GM19455 (cell line): ENCODE results near the gene HOXB13.

Source experiments
- ATAC-seq: cut with Tn5 transposase; IDR thresholded peaks from one replicate; pipeline ENCODE4 v1.9.1; 2021; ENCODE audit not compliant: unreplicated experiment

Gene HOXB13

DNA sequence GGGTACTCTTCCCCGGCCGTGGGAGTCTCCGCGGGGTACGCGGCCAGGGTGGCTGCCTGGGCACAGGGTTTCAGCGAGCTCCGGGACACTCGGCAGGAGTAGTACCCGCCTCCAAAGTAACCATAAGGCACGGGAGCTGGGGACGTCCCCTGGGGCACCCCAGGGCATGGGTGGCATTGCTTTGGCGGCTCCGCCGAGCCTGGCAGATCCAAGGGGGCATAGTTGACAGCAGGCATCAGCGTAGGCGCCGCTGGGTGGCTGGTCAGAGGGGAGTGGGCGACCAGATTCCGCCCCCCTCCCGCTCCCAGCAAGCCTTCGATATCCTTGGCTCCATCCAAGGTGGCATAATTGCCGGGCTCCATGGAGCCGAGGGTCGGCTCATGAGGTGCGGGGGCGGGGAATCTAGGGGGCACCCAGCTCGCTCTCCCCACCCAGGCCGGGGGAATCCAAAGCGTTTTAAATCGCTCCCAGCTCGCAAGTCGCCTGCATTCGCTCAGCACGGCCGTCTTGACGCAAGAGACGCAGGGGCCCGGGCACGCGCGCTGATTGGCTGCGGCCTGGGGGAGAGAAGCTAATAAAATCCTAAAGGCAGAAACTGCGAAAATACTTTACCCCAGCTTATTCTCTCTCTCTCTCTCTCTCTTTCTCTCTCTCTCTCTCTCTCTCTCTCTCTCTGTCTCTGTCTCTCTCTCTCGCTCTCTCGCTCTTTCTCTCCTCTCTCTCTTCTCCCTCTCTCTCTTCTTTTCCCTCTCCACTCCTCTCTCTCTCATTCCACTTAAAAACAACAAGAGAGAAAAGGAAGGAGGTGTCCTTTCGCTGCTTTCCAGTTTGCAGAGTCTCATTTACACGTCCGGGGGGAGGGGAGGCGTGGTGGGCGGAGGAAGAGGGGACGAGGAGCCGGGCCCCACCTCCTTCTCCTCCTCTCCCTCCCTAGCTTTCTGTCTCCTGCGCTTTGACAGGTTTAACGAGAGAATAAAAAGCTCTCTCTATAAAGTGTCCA lies at the start of gene HOXB13:
HOXB13 (minus strand) TSS at position 519 of the 1,000 bp plus-strand sequence; CDS start at position 362, 157 bp downstream.
- ATAC-seq = no peak

DNA sequence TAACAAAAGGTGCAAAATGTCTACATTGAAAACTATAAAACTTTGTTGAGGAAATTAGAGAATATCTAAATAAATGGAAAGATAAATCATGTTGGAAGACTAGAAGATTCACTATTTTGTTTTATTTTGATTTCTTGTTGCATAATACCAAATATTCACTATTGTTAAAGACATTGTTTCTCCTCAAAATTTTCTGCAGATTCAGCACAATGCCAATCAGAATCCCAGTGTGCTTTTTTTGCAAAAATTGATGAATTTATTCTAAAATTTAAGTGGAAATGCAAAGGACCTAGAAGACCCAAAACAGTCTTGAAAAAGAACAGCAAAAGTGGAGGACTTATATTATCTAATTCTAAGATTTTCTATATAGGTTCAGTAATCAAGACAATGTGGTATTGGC lies 48.1 kb upstream of the HOXB13 start:
- ATAC-seq = no peak

DNA sequence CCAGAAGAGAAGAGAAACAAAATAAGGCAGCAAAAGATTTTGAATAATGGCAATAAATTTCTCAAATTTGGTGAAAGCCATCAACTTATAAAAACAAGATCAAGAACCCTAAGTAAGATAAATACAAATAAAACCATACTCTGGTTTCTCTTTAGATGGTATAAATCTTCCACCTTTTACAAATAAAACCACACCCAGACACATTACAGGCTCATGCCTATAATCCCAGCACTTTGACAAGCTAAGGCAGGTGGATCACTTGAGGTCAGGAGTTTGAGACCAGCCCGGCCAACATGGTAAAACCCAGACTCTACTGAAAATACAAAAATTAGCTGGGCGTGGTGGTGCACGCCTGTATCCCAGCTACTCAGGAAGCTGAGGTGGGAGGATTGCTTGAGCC lies 44.7 kb upstream of the HOXB13 start:
- no peak for ATAC-seq

DNA sequence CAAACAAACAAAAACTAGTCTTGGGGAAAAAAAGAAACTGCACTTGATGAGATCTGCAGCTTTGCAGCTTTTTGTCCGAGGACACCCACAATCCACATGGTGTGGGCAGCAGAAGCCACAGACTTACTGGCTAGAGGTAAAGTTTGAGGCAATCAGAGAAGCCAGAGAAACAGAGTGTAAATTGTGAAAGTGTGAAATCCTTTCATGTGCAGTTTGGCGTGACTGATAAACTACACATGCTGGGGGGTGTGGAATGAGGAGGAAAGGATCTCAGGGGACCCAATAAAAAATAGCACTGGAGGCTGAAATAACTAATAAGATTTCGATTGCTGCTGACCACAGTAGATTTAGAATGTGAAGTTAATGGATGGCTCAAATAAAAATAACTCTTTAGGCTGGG lies 42.4 kb upstream of the HOXB13 start:
- no peak for ATAC-seq

DNA sequence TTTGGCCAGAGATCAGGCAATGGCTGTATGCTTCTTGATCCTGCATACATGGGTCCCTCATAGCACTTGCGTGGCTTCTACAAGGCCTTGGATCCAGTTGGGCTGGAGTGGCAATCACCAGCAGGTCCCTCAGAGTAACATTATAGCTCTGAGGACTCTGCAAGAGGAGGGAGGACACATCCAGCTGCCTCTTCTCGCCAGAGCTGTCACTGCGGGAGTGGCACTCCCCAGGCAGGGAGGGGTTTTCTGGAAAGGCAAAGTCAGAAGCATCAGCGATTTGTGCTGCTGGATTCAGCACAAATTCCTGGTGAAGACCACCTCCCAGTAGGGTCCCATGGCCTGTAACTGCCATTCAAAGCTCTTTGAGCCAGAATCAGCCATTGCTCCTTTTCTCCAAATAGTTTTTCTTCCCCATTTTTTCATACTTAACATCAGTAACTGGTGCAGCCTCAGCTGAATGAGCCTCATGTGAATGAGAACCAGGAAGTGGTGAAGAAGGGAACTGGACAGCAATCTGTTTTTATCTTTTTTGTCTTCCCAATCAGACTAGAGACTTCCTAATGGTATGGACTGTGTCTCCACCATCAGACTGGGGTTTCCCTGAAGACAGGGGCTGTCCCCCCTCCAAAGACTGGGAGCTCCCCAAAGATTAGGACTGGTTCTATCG lies 40.6 kb upstream of the HOXB13 start:
- ATAC-seq = no peak

DNA sequence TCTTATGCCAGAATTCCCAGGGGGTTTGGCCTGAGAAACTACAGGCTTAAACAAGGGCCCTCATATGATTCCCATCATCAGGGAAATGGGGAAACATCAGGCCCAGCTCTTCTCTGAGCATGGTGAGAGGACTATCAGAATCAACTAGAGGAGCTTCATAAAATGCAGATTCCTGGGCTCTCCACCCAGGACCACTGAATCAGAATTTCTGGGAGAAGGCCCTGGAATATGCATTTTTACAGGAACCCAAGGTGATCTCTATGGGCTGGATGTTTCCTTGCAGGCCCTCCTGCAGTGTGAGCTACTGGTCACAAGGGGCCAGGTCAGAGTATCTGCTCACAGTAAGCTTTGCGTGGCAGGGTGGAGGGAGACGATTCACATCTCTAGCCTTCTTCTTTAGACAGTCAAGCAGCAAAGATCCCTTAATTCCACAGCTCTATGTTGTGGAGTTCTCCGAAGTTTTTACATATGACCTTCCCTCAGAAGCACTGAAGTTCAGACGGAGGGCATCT lies 38.8 kb upstream of the HOXB13 start:
- no peak for ATAC-seq

DNA sequence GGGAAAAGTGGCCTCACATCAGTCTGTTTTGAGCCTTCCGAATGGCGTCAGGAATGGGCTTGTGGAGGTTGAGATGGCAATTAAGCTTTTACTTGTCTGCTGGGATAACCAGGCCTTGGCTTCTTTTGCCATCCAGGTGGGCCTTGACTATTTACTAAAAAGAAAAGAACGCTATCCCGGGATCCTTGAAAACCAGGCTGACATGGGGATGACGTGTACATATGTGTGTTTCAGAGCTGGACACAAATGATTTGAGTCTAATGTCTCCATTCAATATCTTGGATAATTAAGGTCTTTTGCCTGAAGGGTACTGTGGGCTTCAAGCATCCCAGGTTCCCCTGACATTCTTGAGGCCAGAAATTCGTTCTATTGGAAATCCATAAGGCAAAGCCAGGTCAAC lies 32.6 kb upstream of the HOXB13 start:
- ATAC-seq = no peak

DNA sequence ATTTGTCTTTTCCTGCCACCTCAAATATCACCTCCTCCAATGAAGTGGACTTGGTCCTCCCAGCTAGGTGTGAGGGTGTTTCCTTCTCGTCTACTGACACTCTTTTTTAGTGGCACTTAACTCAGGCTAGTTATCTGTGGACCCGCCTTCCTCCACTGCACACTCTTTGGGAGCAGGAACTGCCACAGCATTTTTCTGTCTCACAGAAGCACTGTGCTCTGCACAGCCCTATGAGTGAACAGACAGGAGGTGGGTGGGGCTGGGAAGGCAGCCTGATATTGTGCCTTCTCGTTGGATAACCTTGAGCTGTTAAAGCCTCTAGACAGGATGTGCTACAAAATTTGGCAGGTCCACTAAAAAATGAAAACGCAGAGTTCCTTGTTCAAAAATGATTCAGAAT lies 31.9 kb upstream of the HOXB13 start:
- ATAC-seq = no peak

DNA sequence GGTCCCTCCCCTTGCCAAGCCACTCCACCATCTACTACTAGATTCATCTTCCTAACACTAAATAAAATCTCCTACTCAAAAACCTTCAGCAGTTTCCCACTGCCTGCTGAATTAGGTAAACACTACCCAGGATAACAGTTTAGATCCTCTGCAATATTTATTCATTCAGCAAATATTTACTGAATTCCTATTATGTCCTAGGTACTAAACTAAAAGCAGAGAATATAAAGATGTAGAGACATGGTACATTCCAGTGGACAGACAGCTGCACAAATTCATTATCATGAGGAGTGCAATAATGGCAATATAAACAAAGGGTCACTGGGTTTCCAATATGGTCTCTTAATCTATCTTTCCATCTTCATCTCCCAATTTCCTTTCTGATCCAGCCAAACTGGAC lies 30.7 kb upstream of the HOXB13 start:
- no peak for ATAC-seq

DNA sequence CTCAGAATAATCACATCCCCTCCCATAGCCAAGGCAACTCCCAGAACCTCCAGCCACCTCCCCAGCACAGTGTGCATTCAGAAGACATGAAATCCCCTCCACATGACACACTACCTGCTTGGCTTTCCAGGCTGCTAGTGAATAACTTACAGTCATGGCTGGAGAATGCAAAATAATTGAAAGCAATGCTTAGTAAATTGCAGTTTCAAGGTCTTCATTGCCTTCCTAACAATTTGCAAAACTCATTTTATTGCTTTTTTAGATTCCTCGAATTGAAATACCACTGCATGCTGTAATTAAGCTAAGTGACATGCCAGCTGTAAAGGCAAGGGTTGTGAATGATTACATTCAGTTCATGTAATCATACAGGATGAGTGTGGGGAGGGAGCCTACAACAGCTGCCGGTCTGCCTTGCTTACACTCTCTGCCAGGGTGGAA lies 29.0 kb upstream of the HOXB13 start:
- ATAC-seq = no peak

DNA sequence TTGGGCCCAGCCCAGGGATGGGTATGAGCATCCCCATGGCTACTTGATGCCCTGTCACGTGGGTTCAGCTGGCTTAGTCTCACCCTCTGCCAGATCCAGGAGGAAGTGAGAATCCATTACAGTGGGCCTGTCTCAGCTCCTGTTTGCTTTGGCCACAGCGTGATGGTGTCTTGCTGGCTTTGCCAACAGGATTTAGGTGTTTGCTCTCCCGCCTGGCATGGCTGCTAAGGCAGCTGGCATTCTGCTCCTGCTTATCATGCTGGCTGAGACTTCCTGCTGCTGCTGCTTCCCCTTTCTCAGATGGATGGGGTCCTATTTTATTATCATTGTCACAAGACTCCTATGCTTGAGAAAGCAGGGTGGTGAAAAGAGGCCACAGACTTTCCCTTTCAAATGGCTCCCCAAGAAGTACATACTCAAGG lies 28.3 kb upstream of the HOXB13 start:
- ATAC-seq = no peak

DNA sequence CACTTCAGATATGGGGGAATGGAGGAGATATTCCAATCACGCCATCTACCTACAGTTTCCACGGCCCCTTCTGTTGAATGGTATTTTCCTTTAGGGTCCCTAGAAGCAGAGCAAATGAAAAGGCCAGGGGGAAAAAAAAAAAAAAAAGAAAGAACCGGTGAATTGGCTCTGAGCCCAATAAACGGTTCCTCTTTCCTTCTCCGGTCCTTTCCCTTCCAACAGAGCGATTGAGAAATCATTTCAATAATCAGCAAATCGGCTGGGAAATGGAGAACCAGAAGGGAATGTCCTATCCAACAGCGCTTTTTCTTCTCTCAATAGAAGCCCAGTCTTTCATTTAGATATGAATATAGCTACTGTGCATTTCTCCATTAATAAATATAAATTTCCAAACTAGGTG lies 26.8 kb upstream of the HOXB13 start:
- ATAC-seq = no peak

DNA sequence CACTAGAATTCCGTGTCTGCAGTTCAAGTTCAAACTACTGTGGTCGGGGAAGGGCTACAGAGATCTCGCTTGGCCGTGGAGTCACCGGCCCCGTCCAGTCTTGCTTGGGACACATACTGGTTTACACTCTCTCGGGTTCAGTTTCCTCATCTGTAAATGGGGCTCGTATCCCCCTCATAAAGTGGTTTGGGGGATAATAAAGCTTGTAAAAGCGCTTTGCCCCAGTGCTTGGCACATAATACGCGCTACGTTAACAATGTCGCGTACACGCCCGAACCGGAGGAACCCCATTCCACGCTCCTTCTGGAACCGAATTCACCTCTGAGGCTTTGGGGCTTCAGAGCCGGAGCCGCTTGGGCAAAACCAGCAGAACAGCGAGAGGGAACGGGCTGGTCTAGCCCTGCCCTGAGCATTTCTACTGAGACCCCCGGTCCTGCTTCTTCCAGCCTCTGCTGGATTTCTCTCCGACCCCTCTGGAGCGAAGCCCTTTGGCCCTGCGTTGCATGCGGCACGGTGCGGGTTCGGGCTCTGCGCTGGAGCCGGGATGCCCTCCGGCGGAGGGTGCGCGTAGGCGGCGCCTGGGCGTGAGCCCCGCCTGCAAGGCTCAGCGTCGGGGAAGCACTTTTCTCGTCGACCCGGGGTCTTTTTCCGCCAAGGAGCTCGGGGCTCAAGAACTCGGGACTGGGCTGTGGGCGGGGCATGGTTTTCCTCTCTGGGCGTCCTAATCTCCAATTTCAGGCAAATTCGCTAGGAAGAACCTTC lies 26.1 kb upstream of the HOXB13 start:
- ATAC-seq = no peak

DNA sequence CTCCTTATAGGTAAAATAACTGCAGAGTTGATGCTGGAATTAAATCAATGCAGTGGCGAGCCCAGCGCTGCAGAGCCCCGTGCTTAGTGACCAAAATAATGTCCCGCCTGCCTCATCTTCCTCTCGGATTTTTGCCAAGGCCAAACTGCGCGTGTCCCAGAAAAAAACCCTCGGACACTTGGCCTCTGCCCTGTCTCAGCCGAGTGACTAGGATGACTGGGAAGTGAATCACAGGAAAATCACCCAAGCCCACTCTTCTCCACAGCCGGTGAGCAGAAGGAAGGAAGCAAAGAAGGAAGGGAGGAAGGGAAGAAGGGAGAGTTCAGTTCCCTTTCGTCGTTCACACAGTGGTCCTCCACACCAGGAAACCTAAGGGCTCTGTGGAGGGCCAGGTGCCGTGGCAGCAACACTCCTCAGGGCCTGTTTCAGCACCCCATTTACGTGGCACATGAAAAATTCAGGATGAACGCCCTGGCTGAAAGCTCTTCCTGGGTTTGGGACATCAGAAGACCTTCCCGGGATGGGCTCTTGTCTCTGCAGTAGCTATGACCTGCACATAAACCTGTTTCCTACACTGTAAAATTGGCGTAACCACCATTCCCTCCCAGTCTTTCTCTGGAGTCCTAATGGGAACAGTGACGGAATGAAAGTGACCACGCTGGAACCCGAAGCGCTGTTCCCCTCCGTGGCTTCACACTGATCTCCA lies 25.4 kb upstream of the HOXB13 start:
- ATAC-seq = no peak

DNA sequence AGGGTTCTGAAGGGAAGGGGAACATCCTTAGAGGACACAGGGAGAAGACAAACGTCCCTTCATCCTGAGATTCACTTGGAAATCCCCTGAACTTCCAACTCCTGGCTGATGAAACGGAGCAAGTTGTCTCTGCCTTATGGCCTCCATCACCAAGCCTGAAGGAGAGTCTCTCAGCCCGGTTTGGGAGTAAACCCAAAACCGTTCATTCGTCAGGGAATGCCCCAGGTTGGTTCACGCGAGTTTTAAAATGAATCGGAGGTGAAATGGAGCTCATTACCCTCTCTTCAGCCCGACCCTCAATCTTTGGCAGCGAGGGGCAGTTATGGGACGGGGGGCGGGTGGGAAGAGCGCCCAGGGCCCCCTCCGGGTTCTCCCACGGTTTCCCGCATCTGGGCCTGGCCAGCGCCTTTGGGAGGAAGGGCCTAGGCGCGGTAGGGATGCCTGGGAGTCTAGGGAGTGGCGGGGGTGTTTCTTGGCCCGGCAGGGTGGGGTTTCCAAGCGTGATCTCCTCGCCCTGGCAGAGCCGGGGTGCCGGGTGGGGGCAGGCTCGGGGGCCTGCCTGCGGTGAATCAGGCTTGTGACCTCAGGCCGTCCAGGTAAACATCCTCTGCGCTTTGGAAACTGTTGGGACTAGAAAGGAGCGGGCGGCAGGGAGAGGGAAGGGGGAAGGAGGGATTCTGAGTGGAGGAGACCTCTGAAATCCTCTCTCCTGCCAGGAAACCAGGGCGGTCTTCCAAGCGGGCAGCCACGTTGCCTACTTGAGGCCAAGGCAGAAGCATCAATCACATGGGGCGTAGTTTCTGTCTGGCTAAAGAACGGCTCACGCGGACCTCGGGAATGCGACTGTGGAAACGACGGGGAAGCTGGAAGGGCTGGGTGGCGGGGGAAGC lies 24.1 kb upstream of the HOXB13 start:
- ATAC-seq = no peak

DNA sequence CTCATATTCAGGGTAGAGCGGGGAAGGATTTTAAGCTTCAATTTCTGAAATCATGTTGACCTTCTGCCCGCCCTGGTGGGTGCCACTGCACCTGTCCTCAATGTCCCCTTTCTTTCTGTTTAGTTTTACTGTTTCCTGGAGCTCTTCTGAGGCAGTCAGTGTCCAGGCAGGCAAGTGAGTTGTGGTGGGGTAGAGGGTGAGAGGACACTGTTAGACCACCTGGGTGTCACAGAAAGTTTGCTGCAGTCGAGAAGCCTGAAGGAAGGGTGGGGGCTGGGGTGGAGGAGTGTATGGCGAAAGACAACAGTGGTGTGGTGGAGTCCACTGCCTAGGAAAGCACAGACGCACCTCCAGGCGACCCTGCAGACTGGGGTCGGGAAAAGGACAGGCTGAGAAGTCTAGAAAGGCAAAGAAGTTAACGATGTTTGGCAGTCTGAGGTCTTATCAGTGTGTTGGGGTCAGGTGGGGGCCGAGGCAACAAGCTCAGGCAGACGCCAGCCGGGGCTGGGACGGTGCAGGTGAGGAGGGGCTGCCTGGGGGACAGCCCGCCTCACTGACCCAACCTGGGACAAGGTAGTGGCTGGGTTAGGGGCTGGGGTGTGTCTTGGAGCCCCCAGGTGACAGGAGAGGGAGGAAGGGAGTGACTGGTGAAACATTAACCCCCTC lies 23.3 kb upstream of the HOXB13 start:
- no peak for ATAC-seq

DNA sequence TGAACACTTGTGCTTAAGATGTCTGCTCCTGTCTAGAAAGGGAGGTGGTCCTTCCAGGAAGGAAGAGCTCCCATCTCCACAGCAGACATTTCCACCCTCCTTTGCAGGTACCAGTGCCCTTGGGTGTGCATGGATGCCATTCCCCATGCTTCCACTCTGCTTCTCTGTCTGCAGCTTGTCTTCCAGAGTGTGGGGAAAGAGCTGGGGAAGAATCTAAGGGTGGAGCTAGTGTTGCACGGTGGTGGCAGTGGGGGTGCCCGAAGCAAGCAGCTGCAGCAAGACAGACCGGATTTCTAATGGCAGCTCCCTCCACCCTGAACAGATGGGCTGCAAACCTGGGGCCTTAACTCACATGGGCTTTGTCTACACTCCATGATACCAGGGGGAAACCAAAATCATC lies 22.6 kb upstream of the HOXB13 start:
- no peak for ATAC-seq

DNA sequence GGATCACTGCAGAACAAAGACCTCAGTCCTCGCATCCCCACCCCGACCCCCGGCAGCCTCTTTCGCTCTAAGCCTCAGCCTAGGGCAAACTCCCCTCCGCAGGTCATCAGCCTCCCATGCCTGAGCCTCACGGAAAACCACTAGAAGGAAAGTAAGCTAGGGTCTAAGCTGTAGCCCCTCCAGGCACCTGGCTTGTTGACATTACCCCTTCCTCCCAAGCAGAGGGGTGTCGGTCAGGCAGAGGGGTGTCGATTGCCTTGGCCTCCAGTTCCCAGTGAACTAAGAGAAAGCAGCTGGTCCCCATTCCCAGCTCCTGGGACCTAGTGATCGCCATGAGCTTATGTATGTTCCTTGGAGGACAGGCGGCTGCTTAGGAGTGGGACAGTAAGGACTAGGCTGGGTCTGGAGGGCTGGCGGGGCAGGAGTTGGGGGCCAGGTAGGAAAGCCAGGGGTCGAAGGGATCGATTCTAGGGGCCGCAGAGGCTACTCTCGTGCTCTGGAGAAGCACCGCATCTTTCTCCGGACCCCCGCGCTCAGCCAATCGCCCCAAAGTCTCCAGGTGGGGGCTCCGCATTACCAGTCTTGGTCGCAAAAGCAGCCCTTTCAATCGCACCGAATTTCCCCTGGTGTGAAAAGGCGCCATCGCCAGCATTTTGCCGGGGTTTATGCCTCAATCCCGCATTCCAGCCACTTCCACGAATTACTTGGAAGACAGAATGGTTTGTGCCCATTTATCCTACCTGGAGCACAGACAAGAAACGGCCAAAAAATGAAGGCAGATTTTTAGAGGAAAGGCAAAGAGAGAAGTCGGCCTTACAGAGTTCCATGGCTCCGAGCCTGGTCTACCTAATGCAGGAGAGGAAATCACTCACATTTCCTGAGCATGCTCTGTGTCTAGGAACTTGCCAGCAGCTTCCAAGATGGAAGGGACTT lies 21.3 kb upstream of the HOXB13 start:
- no peak for ATAC-seq
